SIG-M5 treated with dmso at 0.1 percent for 504 hours (cell line): ENCODE data around the gene FOXJ1.

ENCODE experiments used
- DNase-seq: peaks from one replicate; lab custom pipeline; 2025; ENCODE audit not compliant: unreplicated experiment; lab: John Stamatoyannopoulos, UW

The FOXJ1 gene

GRCh38 chr17:76161619-76162266 lies 20.7 kb upstream of the FOXJ1 start:
- DNase-seq = no peak

GRCh38 chr17:76160896-76161528 lies 20.0 kb upstream of the FOXJ1 start:
- no peak for DNase-seq

GRCh38 chr17:76159157-76159556 lies 18.1 kb upstream of the FOXJ1 start:
- DNase-seq = no peak

- DNase-seq = no peak
Observed at GRCh38 chr17:76157759-76158158, 16.7 kb upstream of the FOXJ1 start.

- no peak for DNase-seq
Observed at GRCh38 chr17:76156662-76156991, 15.6 kb upstream of the FOXJ1 start.

- no peak for DNase-seq
Observed at GRCh38 chr17:76155988-76156661, 15.1 kb upstream of the FOXJ1 start.

GRCh38 chr17:76154936-76155845 lies 14.1 kb upstream of the FOXJ1 start:
- DNase-seq = no peak

- DNase-seq = no peak
Observed at GRCh38 chr17:76154292-76154691, 13.2 kb upstream of the FOXJ1 start.

GRCh38 chr17:76153640-76154039 lies 12.6 kb upstream of the FOXJ1 start:
- no peak for DNase-seq

GRCh38 chr17:76153202-76153601 lies 12.2 kb upstream of the FOXJ1 start:
- DNase-seq = no peak

GRCh38 chr17:76152591-76152990 lies 11.5 kb upstream of the FOXJ1 start:
- DNase-seq = no peak

GRCh38 chr17:76151896-76152454 lies 10.9 kb upstream of the FOXJ1 start:
- DNase-seq = no peak

GRCh38 chr17:76150712-76151622 lies 9.9 kb upstream of the FOXJ1 start:
- DNase-seq = no peak

- DNase-seq = no peak
Observed at GRCh38 chr17:76149214-76149613, 8.2 kb upstream of the FOXJ1 start.

- DNase-seq = no peak
Observed at GRCh38 chr17:76148015-76148326, 6.9 kb upstream of the FOXJ1 start.

- peak; percentile 44 for DNase-seq
Observed at GRCh38 chr17:76147211-76148014, 6.4 kb upstream of the FOXJ1 start.

GRCh38 chr17:76146053-76146851 lies 5.2 kb upstream of the FOXJ1 start:
- no peak for DNase-seq

GRCh38 chr17:76145231-76146052 lies 4.4 kb upstream of the FOXJ1 start:
- no peak for DNase-seq
